ENCODE data around the gene CLPTM1L. TPM values are rescaled to one million over a fixed set of nuclear protein-coding genes. Genes with fewer than 3 reads are reported as not detected.

The CLPTM1L gene
- total RNA-seq, 1 donor from 2014 or later: 84.8 TPM

DNA sequence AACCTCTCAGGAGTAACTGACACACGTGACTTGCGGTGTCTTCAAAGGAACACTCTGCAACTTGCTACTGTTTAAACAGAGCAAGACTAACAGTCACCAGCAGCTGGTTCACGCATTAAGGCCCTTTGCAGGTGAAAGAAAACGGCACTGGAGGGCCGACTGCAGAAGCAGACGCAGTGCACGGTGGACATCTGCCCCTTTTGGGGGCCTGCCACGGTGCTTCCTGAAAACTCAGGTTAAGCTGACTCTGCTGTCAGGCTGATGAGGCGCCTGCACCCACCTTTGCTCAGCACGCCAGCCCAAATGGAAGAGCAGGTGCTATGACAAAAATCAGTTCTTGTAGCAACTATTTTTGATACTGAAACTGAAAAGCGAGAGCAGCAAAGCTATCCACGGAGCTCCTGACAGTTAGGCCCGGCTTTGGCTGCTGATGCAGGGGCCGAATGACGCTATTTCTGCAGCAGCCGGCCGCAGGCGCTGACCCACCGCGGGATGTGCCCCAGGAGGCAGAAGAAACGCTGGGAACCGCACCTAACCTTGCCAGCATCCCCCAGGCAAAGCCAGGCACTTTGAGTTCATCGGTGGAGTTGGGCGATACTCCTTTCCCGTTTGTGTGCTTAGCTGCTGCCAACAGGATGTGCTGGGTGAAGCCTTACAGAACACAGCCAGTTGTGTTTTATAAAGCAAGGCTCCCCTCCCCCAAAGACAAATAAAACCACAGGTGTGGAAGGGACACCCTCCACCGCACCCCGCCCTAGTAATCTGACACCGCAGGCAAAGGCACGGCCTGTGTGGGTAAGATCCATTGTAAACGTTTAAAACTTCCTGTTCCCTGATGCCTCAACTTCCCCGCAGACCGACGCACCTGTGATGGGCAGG is 29.0 kb downstream of the CLPTM1L start:
- Mint-ChIP-seq H3K27me3 (no peaks in the 10 kb centered on the region), H3K9me3 (no peaks in the 10 kb centered on the region), H3K4me1 (ENCODE audit: unreplicated experiment) (peaks cover 10% of the 10 kb centered on the region), H3K36me3 (no peaks in the 10 kb centered on the region), H3K27ac (peak overlapping the region; percentile 58), H3K4me3 (peak overlapping the region; percentile 36)
- TF ChIP-seq CTCF (conservative IDR thresholded peaks at IDR 0.05): no peak
- DNase-seq (ENCODE audit: extremely low spot score, unreplicated experiment): peak; percentile 58

- no peaks in the 10 kb centered on the region for H3K36me3 Mint-ChIP-seq
- H3K4me1 Mint-ChIP-seq (ENCODE audit: unreplicated experiment): peaks cover 10% of the 10 kb centered on the region
- H3K27ac Mint-ChIP-seq: no peak overlapping the region
- H3K27me3 Mint-ChIP-seq: peaks cover 3% of the 10 kb centered on the region
- peak; percentile 55 for DNase-seq (ENCODE audit: extremely low spot score, unreplicated experiment)
- no peak overlapping the region for H3K4me3 Mint-ChIP-seq
- H3K9me3 Mint-ChIP-seq: peaks cover 5% of the 10 kb centered on the region
- TF ChIP-seq CTCF (conservative IDR thresholded peaks at IDR 0.05): no peak
Measured at GRCh38 chr5:1315018-1315708, 29.7 kb downstream of the CLPTM1L start.

- no peak overlapping the region for H3K4me3 Mint-ChIP-seq
- H3K27me3 Mint-ChIP-seq: peaks cover 5% of the 10 kb centered on the region
- no peaks in the 10 kb centered on the region for H3K36me3 Mint-ChIP-seq
- DNase-seq (ENCODE audit: extremely low spot score, unreplicated experiment): no peak
- TF ChIP-seq CTCF (conservative IDR thresholded peaks at IDR 0.05): no peak
- H3K9me3 Mint-ChIP-seq: peaks cover 7% of the 10 kb centered on the region
- peaks cover 10% of the 10 kb centered on the region for H3K4me1 Mint-ChIP-seq (ENCODE audit: unreplicated experiment)
- no peak overlapping the region for H3K27ac Mint-ChIP-seq
Measured at GRCh38 chr5:1314564-1314982, 30.3 kb downstream of the CLPTM1L start.

DNA sequence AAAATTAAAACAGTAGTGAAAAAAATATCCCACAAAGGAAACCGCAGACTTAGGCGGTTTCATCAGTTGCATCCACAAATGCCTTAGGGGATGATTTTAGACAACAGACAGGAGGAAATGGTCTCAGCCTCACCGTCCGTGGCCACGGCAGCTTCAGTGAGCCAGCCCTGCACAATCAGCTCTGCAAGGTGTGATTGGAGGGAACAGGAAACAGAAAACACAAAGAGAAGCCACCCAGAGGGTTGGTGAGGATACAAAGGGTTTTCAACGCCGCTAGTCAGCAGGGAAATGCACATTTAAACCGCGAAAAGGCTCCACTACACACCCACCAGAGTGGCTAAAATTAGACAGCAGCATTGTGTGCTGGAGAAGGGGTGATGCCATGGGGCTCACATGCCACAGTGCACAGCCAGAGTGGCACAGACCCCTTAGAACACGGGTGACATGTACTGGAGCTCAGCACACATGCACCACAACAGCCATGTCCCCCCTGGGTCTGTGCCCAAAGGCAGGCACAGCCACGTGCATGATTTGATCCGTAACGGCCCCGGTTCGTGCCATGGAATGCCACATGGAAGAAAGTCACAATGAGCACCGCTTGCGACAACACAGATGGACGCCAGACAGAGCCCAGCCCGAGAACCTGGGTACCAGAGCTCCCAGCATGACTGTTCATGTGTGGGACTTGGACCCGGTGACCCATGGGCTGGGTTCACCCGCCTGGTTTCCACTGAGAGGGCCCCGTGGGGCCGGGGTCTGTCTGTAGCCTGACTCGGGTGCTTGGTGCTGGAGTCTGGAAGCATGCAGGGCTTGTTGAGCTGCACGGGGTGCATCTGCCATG is 31.7 kb downstream of the CLPTM1L start:
- peaks cover 10% of the 10 kb centered on the region for H3K4me1 Mint-ChIP-seq (ENCODE audit: unreplicated experiment)
- H3K4me3 Mint-ChIP-seq: no peak overlapping the region
- peaks cover 7% of the 10 kb centered on the region for H3K9me3 Mint-ChIP-seq
- no peak overlapping the region for H3K27ac Mint-ChIP-seq
- peak; percentile 43 for DNase-seq (ENCODE audit: extremely low spot score, unreplicated experiment)
- no peaks in the 10 kb centered on the region for H3K36me3 Mint-ChIP-seq
- TF ChIP-seq CTCF (conservative IDR thresholded peaks at IDR 0.05): no peak
- peaks cover 5% of the 10 kb centered on the region for H3K27me3 Mint-ChIP-seq

GRCh38 chr5:1312206-1312605 is 32.7 kb downstream of the CLPTM1L start:
- H3K27me3 Mint-ChIP-seq: peaks cover 5% of the 10 kb centered on the region
- H3K27ac Mint-ChIP-seq: no peak overlapping the region
- H3K9me3 Mint-ChIP-seq: peaks cover 7% of the 10 kb centered on the region
- TF ChIP-seq CTCF (conservative IDR thresholded peaks at IDR 0.05): no peak
- H3K4me1 Mint-ChIP-seq (ENCODE audit: unreplicated experiment): peaks cover 10% of the 10 kb centered on the region
- peak; percentile 62 for DNase-seq (ENCODE audit: extremely low spot score, unreplicated experiment)
- no peaks in the 10 kb centered on the region for H3K36me3 Mint-ChIP-seq
- H3K4me3 Mint-ChIP-seq: no peak overlapping the region

All from type B pancreatic cell (in vitro differentiated cells).